ENCODE results near the gene YPEL2. TPM values are rescaled to one million over a fixed set of nuclear protein-coding genes. Genes with fewer than 3 reads are reported as not detected.

Gene YPEL2
- total and polyA plus RNA-seq, 2 of the 13 experiments (the other 11 are each of a cell fraction or from before 2014, with no cell fraction given) = 8.5 to 21.1 TPM

- TF ChIP-seq HNF1A (IDR thresholded peaks at IDR 0.05; ENCODE audit: low read depth) (0 out of 2 replicates have a peak, but pooled peaks have one; percentile 12), HNF1A (CRISPR knock-in tag; IDR thresholded peaks at IDR 0.05; ENCODE audit: borderline replicate concordance) (peak; percentile 42; the same call in 1 of the 2 replicates), GATA4 (IDR thresholded peaks at IDR 0.05; ENCODE audit: borderline replicate concordance, low read depth) (peak; percentile 22; the same call in 1 of the 2 replicates), ZNF772 (CRISPR knock-in tag; IDR thresholded peaks at IDR 0.05) (no peak), SAP130 (CRISPR knock-in tag; IDR thresholded peaks at IDR 0.05; ENCODE audit: low read depth) (peak; percentile 69), SSRP1 (CRISPR knock-in tag; IDR thresholded peaks at IDR 0.05) (0 out of 2 replicates have a peak, but pooled peaks have one; percentile 77), LCORL (IDR thresholded peaks at IDR 0.05) (no peak), LCORL (CRISPR knock-in tag; IDR thresholded peaks at IDR 0.05) (peak; percentile 69; the same call in 1 of the 2 replicates), FOXO1 (CRISPR knock-in tag; IDR thresholded peaks at IDR 0.05) (peak; percentile 45; the same call in 1 of the 2 replicates), PHF21A (CRISPR knock-in tag; IDR thresholded peaks at IDR 0.05) (peak; percentile 70), ZNF782 (CRISPR knock-in tag; IDR thresholded peaks at IDR 0.05; ENCODE audit: borderline replicate concordance) (no peak), ZNF646 (CRISPR knock-in tag; IDR thresholded peaks at IDR 0.05) (0 out of 2 replicates have a peak, but pooled peaks have one; percentile 2), ZNF639 (CRISPR knock-in tag; conservative IDR thresholded peaks at IDR 0.05) (no peak), YEATS2 (CRISPR knock-in tag; IDR thresholded peaks at IDR 0.05; ENCODE audit: borderline replicate concordance) (peak; percentile 65; the same call in 1 of the 2 replicates), CHD4 (IDR thresholded peaks at IDR 0.05; ENCODE audit: borderline replicate concordance, low read length) (peak; percentile 54; the same call in 1 of the 2 replicates)
Measured at GRCh38 chr17:59329176-59330052, 2.0 kb upstream of the YPEL2 start (continued).
